ENCODE data around the gene TACSTD2.

DNA sequence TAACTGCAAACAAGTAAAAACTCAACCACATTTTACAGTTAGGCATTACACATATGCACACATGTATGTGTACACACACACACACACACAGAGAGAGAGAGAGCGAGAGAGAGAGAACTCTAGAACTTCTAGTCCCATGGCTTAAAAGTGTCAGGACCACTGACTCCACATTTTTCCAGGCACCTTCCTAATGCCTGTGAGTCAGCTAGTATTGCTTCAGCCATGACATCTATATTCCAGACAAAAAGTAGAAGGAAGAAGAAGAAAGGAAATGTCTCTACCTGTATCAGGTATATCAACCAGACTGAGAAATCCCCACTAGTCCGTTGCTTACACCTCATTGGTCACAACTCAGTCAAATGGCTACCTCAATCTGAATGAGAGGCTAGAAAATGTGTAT lies 31.9 kb upstream of the TACSTD2 start:
- TF ChIP-seq, protein P1, sequence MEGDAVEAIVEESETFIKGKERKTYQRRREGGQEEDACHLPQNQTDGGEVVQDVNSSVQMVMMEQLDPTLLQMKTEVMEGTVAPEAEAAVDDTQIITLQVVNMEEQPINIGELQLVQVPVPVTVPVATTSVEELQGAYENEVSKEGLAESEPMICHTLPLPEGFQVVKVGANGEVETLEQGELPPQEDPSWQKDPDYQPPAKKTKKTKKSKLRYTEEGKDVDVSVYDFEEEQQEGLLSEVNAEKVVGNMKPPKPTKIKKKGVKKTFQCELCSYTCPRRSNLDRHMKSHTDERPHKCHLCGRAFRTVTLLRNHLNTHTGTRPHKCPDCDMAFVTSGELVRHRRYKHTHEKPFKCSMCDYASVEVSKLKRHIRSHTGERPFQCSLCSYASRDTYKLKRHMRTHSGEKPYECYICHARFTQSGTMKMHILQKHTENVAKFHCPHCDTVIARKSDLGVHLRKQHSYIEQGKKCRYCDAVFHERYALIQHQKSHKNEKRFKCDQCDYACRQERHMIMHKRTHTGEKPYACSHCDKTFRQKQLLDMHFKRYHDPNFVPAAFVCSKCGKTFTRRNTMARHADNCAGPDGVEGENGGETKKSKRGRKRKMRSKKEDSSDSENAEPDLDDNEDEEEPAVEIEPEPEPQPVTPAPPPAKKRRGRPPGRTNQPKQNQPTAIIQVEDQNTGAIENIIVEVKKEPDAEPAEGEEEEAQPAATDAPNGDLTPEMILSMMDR (IDR thresholded peaks at IDR 0.05) = no peak
- TF ChIP-seq EZH2 (IDR thresholded peaks at IDR 0.05) = no peak

Data from neural progenitor cell (in vitro differentiated cells).